HG03060 (cell line): ENCODE data around the gene NCKAP5L.

Experiments
- ATAC-seq: cut with Tn5 transposase; IDR thresholded peaks from one replicate; pipeline ENCODE4 v1.9.1; 2021; ENCODE audit warnings: low read depth, moderate number of reproducible peaks; ENCODE audit not compliant: unreplicated experiment

Gene NCKAP5L

GRCh38 chr12:49825971-49826421, 2.2 kb downstream of the NCKAP5L start:
- ATAC-seq, result no peak

GRCh38 chr12:49825360-49825970, 2.7 kb downstream of the NCKAP5L start:
- no peak for ATAC-seq

- no peak for ATAC-seq
These were observed 3.3 kb downstream of the NCKAP5L start for GRCh38 chr12:49824895-49825294.

GRCh38 chr12:49824416-49824815, 3.8 kb downstream of the NCKAP5L start:
- no peak for ATAC-seq

- ATAC-seq, result no peak
These were observed 4.3 kb downstream of the NCKAP5L start for GRCh38 chr12:49823951-49824350.

GRCh38 chr12:49823350-49823749, 4.9 kb downstream of the NCKAP5L start:
- no peak for ATAC-seq

- ATAC-seq, result no peak
These were observed 6.6 kb downstream of the NCKAP5L start for GRCh38 chr12:49821373-49822287.

- no peak for ATAC-seq
These were observed 8.4 kb downstream of the NCKAP5L start for GRCh38 chr12:49819786-49820185.

- ATAC-seq, result no peak
These were observed 9.8 kb downstream of the NCKAP5L start for GRCh38 chr12:49818241-49818895.

GRCh38 chr12:49813131-49813530, 15.1 kb downstream of the NCKAP5L start:
- ATAC-seq, result no peak

- no peak for ATAC-seq
These were observed 16.2 kb downstream of the NCKAP5L start for GRCh38 chr12:49811961-49812401.

GRCh38 chr12:49811136-49811535, 17.1 kb downstream of the NCKAP5L start:
- ATAC-seq, result no peak

GRCh38 chr12:49809906-49810389, 18.3 kb downstream of the NCKAP5L start:
- ATAC-seq, result no peak

GRCh38 chr12:49809381-49809905, 18.8 kb downstream of the NCKAP5L start:
- no peak for ATAC-seq

GRCh38 chr12:49808686-49809380, 19.4 kb downstream of the NCKAP5L start:
- ATAC-seq, result no peak

- ATAC-seq, result no peak
These were observed 20.1 kb downstream of the NCKAP5L start for GRCh38 chr12:49807991-49808580.

GRCh38 chr12:49806877-49807276, 21.3 kb downstream of the NCKAP5L start:
- no peak for ATAC-seq

- ATAC-seq, result no peak
These were observed 21.8 kb downstream of the NCKAP5L start for GRCh38 chr12:49806321-49806813.

GRCh38 chr12:49805409-49805808, 22.8 kb downstream of the NCKAP5L start:
- ATAC-seq, result no peak

- no peak for ATAC-seq
These were observed 23.4 kb downstream of the NCKAP5L start for GRCh38 chr12:49804821-49805220.
